Measurements from ENCODE around the gene OR2B3. TPM values are rescaled to one million over a fixed set of nuclear protein-coding genes. Genes with fewer than 3 reads are reported as not detected.

Gene OR2B3
- total and polyA plus RNA-seq, 2 experiments from 2014 or later = not detected

DNA sequence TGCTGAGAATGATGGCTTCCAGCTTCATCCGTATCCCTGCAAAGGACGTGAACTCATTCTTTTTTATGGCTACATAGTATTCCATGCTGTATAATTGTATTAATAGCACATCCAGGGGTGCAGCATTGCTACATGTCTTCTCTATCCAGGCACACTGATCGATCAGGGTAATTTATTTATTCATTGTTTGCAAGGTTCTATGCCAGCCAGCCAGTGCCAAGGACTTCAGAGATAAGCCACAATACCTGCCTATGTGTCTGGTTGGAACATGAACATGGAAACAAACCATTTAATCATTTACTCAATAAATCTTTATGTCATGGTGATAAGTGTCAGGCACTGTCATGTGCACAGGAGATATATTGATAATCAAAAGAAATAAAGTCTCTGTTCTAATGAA is 5.8 kb upstream of the OR2B3 start (continued):
- TF ChIP-seq, protein P1, sequence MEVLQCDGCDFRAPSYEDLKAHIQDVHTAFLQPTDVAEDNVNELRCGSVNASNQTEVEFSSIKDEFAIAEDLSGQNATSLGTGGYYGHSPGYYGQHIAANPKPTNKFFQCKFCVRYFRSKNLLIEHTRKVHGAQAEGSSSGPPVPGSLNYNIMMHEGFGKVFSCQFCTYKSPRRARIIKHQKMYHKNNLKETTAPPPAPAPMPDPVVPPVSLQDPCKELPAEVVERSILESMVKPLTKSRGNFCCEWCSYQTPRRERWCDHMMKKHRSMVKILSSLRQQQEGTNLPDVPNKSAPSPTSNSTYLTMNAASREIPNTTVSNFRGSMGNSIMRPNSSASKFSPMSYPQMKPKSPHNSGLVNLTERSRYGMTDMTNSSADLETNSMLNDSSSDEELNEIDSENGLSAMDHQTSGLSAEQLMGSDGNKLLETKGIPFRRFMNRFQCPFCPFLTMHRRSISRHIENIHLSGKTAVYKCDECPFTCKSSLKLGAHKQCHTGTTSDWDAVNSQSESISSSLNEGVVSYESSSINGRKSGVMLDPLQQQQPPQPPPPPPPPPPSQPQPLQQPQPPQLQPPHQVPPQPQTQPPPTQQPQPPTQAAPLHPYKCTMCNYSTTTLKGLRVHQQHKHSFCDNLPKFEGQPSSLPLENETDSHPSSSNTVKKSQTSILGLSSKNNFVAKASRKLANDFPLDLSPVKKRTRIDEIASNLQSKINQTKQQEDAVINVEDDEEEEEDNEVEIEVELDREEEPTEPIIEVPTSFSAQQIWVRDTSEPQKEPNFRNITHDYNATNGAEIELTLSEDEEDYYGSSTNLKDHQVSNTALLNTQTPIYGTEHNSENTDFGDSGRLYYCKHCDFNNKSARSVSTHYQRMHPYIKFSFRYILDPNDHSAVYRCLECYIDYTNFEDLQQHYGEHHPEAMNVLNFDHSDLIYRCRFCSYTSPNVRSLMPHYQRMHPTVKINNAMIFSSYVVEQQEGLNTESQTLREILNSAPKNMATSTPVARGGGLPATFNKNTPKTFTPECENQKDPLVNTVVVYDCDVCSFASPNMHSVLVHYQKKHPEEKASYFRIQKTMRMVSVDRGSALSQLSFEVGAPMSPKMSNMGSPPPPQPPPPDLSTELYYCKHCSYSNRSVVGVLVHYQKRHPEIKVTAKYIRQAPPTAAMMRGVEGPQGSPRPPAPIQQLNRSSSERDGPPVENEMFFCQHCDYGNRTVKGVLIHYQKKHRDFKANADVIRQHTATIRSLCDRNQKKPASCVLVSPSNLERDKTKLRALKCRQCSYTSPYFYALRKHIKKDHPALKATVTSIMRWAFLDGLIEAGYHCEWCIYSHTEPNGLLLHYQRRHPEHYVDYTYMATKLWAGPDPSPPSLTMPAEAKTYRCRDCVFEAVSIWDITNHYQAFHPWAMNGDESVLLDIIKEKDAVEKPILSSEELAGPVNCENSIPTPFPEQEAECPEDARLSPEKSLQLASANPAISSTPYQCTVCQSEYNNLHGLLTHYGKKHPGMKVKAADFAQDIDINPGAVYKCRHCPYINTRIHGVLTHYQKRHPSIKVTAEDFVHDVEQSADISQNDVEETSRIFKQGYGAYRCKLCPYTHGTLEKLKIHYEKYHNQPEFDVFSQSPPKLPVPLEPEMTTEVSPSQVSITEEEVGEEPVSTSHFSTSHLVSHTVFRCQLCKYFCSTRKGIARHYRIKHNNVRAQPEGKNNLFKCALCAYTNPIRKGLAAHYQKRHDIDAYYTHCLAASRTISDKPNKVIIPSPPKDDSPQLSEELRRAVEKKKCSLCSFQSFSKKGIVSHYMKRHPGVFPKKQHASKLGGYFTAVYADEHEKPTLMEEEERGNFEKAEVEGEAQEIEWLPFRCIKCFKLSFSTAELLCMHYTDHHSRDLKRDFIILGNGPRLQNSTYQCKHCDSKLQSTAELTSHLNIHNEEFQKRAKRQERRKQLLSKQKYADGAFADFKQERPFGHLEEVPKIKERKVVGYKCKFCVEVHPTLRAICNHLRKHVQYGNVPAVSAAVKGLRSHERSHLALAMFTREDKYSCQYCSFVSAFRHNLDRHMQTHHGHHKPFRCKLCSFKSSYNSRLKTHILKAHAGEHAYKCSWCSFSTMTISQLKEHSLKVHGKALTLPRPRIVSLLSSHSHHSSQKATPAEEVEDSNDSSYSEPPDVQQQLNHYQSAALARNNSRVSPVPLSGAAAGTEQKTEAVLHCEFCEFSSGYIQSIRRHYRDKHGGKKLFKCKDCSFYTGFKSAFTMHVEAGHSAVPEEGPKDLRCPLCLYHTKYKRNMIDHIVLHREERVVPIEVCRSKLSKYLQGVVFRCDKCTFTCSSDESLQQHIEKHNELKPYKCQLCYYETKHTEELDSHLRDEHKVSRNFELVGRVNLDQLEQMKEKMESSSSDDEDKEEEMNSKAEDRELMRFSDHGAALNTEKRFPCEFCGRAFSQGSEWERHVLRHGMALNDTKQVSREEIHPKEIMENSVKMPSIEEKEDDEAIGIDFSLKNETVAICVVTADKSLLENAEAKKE (CRISPR knock-in tag; IDR thresholded peaks at IDR 0.05) = no peak
- TF ChIP-seq EZH2phosphoT487 (IDR thresholded peaks at IDR 0.05; ENCODE audit: unreplicated experiment) (no peak), NANOG (IDR thresholded peaks at IDR 0.05; ENCODE audit: borderline replicate concordance) (no peak), ZNF331 (CRISPR knock-in tag; IDR thresholded peaks at IDR 0.05; ENCODE audit: low read depth) (no peak), EZH2 (IDR thresholded peaks at IDR 0.05; ENCODE audit: low read depth, unreplicated experiment) (no peak), CREB1 (CRISPR knock-in tag; IDR thresholded peaks at IDR 0.05; ENCODE audit: low read depth) (no peak)
- TF ChIP-seq, protein P2, sequence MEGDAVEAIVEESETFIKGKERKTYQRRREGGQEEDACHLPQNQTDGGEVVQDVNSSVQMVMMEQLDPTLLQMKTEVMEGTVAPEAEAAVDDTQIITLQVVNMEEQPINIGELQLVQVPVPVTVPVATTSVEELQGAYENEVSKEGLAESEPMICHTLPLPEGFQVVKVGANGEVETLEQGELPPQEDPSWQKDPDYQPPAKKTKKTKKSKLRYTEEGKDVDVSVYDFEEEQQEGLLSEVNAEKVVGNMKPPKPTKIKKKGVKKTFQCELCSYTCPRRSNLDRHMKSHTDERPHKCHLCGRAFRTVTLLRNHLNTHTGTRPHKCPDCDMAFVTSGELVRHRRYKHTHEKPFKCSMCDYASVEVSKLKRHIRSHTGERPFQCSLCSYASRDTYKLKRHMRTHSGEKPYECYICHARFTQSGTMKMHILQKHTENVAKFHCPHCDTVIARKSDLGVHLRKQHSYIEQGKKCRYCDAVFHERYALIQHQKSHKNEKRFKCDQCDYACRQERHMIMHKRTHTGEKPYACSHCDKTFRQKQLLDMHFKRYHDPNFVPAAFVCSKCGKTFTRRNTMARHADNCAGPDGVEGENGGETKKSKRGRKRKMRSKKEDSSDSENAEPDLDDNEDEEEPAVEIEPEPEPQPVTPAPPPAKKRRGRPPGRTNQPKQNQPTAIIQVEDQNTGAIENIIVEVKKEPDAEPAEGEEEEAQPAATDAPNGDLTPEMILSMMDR (conservative IDR thresholded peaks at IDR 0.05; ENCODE audit: low read depth in 2 of 2) = no peak

DNA sequence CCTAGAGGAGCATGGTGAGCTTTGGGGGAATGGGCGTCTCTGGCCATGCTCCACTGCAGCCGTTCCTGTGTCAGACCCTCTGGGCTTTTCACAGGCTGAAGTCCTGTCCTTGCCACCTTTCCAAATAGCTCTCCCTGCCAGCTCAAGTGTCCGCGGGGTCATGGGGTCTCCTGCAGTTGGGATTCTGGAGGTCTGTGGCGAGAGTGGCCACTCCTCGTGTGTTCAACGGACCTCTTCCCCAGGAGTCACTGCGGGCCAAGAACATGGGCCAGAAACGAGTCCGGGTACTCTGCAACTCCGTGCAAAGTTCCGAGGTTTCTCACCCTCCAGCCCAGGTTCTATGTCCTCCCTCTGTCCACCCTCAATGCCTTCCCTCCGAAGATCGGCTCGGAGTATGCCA is 4.7 kb downstream of the OR2B3 start:
- no peak for DNase-seq (ENCODE audit: low spot score)
- no peaks in the 10 kb centered on the region for H3K27me3 ChIP-seq (ENCODE audit: insufficient read depth)
- H3K4me1 Mint-ChIP-seq = no peaks in the 10 kb centered on the region
- TF ChIP-seq EZH2phosphoT487 (IDR thresholded peaks at IDR 0.05; ENCODE audit: unreplicated experiment) (no peak), ZNF331 (CRISPR knock-in tag; IDR thresholded peaks at IDR 0.05; ENCODE audit: low read depth) (no peak)
- TF ChIP-seq, protein P3, sequence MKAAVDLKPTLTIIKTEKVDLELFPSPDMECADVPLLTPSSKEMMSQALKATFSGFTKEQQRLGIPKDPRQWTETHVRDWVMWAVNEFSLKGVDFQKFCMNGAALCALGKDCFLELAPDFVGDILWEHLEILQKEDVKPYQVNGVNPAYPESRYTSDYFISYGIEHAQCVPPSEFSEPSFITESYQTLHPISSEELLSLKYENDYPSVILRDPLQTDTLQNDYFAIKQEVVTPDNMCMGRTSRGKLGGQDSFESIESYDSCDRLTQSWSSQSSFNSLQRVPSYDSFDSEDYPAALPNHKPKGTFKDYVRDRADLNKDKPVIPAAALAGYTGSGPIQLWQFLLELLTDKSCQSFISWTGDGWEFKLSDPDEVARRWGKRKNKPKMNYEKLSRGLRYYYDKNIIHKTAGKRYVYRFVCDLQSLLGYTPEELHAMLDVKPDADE (IDR thresholded peaks at IDR 0.05) = no peak
- TF ChIP-seq, protein P2 (conservative IDR thresholded peaks at IDR 0.05; ENCODE audit: low read depth in 2 of 2) = no peak

More for the DNA sequence above, 4.7 kb downstream of the OR2B3 start:
- Mint-ChIP-seq H3K4me3 (no peak overlapping the region), H3K27me3 (ENCODE audit: insufficient read depth, low read depth, poor library complexity) (peaks cover 4% of the 10 kb centered on the region), H3K27ac (no peak overlapping the region), H3K9me3 (no peaks in the 10 kb centered on the region; the same call in 2 of the 3 replicates), H3K36me3 (ENCODE audit: low read depth) (no peaks in the 10 kb centered on the region)
- H3K4me3 ChIP-seq = no peak overlapping the region
- H3K4me1 ChIP-seq (ENCODE audit: insufficient read depth) = no peaks in the 10 kb centered on the region
- H4K20me1 ChIP-seq (replicated peaks; ENCODE audit: insufficient read depth) = no peaks in the 10 kb centered on the region
- no peak for ATAC-seq
- no peak overlapping the region for H2AFZ ChIP-seq
- peaks cover under 1% of the 10 kb centered on the region; the same call in 1 of the 2 replicates for H3K9me2 ChIP-seq (ENCODE audit: insufficient read depth)
- H3K36me3 ChIP-seq (ENCODE audit: insufficient read depth) = no peaks in the 10 kb centered on the region
- no peaks in the 10 kb centered on the region for H3K79me2 ChIP-seq (replicated peaks; ENCODE audit: insufficient read depth)
- no peak overlapping the region for H3K4me2 ChIP-seq
- no peak overlapping the region for H3K27ac ChIP-seq (ENCODE audit: low read depth)
- H3F3A ChIP-seq (replicated peaks; ENCODE audit: low read depth) = no peaks in the 10 kb centered on the region
